ENCODE results near the gene SPATA32. TPM values are rescaled to one million over a fixed set of nuclear protein-coding genes. Genes with fewer than 3 reads are reported as not detected.

Gene SPATA32
- total RNA-seq, 1 donor from 2014 or later, result not detected

DNA sequence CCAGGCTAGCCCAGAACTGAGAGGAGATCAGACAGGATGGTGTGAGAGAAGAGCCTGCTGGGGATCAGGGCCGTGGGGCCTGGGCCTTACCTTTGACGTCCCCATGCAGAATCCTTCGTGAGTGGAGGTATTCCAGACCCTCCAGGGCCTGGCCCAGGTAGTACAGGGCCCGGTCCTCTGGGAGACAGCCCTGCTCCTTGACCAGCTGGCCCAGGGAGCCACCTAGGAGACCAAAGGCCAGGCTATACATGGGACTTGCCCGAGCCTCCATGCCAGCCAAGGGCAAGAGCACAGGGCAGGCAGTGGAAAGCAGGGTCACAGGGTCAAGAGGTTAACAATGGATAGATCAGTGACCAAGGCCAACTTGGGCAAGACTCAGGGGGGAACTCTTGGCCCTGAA lies 12.1 kb upstream of the SPATA32 start:
- H3K4me1 Mint-ChIP-seq (ENCODE audit: low read depth), result peaks cover 13% of the 10 kb centered on the region

DNA sequence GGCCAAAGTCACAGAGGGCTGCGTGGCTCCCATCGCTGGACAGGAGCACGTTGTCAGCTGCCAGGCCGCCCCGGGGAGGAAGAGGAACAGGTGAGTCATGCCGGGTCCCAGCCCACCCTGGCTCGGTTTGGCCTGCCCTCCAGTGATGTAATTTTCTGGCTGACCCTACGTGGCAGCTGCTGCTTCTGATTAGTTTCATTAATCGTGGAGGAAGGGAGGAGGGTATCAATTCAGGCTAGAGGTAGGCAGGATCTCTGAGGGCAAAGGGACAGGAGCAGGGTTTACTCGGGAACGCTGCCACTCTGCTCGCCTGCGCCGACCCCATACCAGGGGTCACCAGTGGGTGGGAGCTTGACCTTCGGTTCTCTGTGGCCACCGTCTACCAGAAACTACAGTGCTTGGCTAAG lies 11.7 kb upstream of the SPATA32 start:
- no peak for DNase-seq (ENCODE audit: low spot score)
- no peaks in the 10 kb centered on the region for H3K27me3 Mint-ChIP-seq (ENCODE audit: low read depth)
- peaks cover 13% of the 10 kb centered on the region for H3K4me1 Mint-ChIP-seq (ENCODE audit: low read depth)
- peaks cover 20% of the 10 kb centered on the region for H3K36me3 Mint-ChIP-seq (ENCODE audit: low read depth)
- TF ChIP-seq, protein P1, sequence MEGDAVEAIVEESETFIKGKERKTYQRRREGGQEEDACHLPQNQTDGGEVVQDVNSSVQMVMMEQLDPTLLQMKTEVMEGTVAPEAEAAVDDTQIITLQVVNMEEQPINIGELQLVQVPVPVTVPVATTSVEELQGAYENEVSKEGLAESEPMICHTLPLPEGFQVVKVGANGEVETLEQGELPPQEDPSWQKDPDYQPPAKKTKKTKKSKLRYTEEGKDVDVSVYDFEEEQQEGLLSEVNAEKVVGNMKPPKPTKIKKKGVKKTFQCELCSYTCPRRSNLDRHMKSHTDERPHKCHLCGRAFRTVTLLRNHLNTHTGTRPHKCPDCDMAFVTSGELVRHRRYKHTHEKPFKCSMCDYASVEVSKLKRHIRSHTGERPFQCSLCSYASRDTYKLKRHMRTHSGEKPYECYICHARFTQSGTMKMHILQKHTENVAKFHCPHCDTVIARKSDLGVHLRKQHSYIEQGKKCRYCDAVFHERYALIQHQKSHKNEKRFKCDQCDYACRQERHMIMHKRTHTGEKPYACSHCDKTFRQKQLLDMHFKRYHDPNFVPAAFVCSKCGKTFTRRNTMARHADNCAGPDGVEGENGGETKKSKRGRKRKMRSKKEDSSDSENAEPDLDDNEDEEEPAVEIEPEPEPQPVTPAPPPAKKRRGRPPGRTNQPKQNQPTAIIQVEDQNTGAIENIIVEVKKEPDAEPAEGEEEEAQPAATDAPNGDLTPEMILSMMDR (IDR thresholded peaks at IDR 0.05), result no peak
- no peak overlapping the region for H3K27ac Mint-ChIP-seq (ENCODE audit: unreplicated experiment)
- H3K4me3 Mint-ChIP-seq (ENCODE audit: unreplicated experiment), result no peak overlapping the region
- no peaks in the 10 kb centered on the region for H3K9me3 Mint-ChIP-seq (ENCODE audit: low read depth)

More for the DNA sequence above, 12.1 kb upstream of the SPATA32 start:
- DNase-seq (ENCODE audit: low spot score), result no peak
- Mint-ChIP-seq H3K27me3 (ENCODE audit: low read depth) (no peaks in the 10 kb centered on the region), H3K4me3 (ENCODE audit: unreplicated experiment) (no peak overlapping the region), H3K36me3 (ENCODE audit: low read depth) (peaks cover 17% of the 10 kb centered on the region), H3K9me3 (ENCODE audit: low read depth) (no peaks in the 10 kb centered on the region), H3K27ac (ENCODE audit: unreplicated experiment) (no peak overlapping the region)
- TF ChIP-seq, protein P1 (IDR thresholded peaks at IDR 0.05), result no peak

DNA sequence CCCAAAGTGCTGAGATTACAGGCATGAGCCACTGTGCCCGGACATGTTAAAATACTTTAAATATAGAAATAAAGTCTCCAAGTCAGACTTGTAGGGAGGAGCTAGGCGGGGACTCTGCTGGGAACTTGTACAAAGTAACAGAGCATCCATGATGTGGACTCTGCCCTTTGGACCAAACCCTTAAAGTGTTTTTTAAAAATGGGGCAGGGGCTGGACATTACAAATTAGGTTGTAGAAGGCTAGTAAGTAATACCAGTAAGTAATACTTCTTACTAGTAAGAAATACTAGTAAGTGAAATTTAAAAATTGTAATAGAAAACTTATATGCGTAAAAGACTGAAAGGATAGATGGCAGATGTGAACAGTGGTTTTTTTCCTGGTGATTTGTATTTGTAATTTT lies 9.7 kb upstream of the SPATA32 start:
- H3K4me1 Mint-ChIP-seq (ENCODE audit: low read depth), result no peaks in the 10 kb centered on the region
- no peak overlapping the region for H3K4me3 Mint-ChIP-seq (ENCODE audit: unreplicated experiment)
- H3K27ac Mint-ChIP-seq (ENCODE audit: unreplicated experiment), result no peak overlapping the region
- no peaks in the 10 kb centered on the region for H3K9me3 Mint-ChIP-seq (ENCODE audit: low read depth)
- no peak for DNase-seq (ENCODE audit: low spot score)
- TF ChIP-seq, protein P1 (IDR thresholded peaks at IDR 0.05), result no peak
- H3K36me3 Mint-ChIP-seq (ENCODE audit: low read depth), result peaks cover 32% of the 10 kb centered on the region
- H3K27me3 Mint-ChIP-seq (ENCODE audit: low read depth), result no peaks in the 10 kb centered on the region

DNA sequence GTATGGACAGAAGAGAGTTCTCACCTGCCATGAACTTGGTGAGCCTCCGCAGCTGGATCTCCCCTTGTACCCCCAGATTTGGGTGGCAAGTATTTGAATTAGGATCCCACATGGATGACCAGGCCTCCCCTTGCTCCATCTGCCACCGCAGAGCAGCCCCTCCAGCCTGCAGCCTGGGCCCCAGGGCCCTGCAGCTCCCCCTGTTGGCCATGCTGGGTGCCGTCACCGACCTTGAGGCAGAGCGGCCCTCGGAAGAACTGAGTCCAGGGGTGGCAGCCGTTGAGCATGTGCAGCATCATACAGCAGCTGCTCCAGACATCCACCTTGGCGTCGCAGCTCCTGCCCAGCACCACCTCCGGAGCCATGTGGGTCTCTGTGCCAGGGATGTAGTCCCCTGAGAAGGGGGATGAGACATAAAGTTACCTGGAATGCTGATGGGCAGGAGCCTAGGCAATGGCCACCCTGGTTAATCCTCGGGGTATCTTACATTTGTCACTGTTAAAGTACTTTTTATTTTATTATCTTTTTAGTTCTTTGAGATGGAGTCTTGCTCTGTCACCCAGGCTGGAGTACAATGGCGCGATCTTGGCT lies 9.0 kb upstream of the SPATA32 start:
- no peak overlapping the region for H3K27ac Mint-ChIP-seq (ENCODE audit: unreplicated experiment)
- H3K4me3 Mint-ChIP-seq (ENCODE audit: unreplicated experiment), result no peak overlapping the region
- no peaks in the 10 kb centered on the region for H3K27me3 Mint-ChIP-seq (ENCODE audit: low read depth)
- peaks cover 3% of the 10 kb centered on the region for H3K4me1 Mint-ChIP-seq (ENCODE audit: low read depth)
- H3K9me3 Mint-ChIP-seq (ENCODE audit: low read depth), result no peaks in the 10 kb centered on the region
- H3K36me3 Mint-ChIP-seq (ENCODE audit: low read depth), result peaks cover 35% of the 10 kb centered on the region
- DNase-seq (ENCODE audit: low spot score), result no peak
- TF ChIP-seq, protein P1 (IDR thresholded peaks at IDR 0.05), result peak; percentile 70

DNA sequence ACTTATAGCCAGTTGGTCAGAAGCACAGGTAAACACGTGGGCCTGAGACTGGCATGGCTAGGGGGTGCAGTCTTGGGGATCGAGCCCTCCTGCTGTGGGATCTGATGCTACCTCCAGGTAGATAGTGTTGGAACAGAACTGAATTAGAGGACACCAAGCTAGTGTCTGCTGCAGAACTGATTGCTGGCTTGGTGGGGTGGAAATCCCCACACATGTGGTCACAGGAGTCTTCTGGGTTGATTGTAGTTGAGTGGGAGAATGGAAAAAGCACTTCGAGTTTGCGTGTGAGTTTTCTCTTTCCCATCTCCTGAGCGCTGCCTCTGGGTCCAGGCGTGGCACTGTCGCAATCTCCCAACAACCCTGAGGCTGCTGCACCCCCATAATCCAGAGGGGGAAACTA lies 8.0 kb upstream of the SPATA32 start:
- no peaks in the 10 kb centered on the region for H3K27me3 Mint-ChIP-seq (ENCODE audit: low read depth)
- H3K4me3 Mint-ChIP-seq (ENCODE audit: unreplicated experiment), result no peak overlapping the region
- H3K27ac Mint-ChIP-seq (ENCODE audit: unreplicated experiment), result no peak overlapping the region
- peaks cover 5% of the 10 kb centered on the region for H3K4me1 Mint-ChIP-seq (ENCODE audit: low read depth)
- TF ChIP-seq, protein P1 (IDR thresholded peaks at IDR 0.05), result no peak
- DNase-seq (ENCODE audit: low spot score), result no peak
- peaks cover 36% of the 10 kb centered on the region for H3K36me3 Mint-ChIP-seq (ENCODE audit: low read depth)
- H3K9me3 Mint-ChIP-seq (ENCODE audit: low read depth), result no peaks in the 10 kb centered on the region

All from chondrocyte (in vitro differentiated cells).